ENCODE measurements around the gene CPLX1.
A peak's percentile ranks its signal among the peaks of the same experiment; 100 is the strongest.
"Not testable (repeated sequence)": the region's sequence is repeated elsewhere in the genome, so short reads cannot be mapped to it uniquely, and the experiment has no call there.

Gene CPLX1

DNA sequence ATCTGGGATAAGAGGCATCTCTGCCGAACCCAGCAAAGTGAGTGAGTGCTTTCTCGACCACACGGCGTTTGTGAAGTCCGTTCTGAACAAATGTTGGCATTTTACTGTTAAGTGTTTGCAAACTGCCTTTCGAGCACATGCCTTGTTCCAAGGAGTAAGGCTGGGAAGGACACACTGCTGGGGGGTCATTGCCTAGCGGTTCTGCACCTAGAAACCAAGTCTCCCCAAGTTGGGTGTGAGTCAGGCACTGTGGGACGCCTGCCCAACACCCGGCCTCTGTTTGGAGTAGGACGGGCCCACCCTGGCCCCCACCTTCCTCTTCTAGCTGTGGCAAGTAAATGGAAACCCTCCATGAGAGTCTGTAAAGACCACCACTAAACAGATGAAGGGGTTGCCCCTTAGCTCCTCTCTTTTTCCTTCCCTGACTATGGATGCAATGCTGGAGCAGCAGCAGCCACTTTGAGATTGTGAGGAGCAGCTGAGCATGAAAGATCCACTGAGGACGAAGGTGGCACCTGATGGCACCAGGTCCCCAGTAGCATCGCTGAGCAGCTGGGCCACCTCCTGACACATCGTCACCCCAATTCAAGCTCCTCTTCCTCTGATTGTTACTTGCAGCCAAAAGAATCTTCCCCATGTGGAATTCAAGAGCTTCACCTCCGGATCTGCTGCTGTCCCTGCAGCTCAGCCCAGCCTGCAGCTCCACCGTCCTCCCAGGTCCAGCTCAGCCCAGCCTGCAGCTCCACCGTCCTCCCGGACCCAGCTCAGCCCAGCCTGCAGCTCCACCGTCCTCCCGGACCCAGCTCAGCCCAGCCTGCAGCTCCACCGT, 6.3 kb downstream of the CPLX1 start:
- no peak for DNase-seq

DNA sequence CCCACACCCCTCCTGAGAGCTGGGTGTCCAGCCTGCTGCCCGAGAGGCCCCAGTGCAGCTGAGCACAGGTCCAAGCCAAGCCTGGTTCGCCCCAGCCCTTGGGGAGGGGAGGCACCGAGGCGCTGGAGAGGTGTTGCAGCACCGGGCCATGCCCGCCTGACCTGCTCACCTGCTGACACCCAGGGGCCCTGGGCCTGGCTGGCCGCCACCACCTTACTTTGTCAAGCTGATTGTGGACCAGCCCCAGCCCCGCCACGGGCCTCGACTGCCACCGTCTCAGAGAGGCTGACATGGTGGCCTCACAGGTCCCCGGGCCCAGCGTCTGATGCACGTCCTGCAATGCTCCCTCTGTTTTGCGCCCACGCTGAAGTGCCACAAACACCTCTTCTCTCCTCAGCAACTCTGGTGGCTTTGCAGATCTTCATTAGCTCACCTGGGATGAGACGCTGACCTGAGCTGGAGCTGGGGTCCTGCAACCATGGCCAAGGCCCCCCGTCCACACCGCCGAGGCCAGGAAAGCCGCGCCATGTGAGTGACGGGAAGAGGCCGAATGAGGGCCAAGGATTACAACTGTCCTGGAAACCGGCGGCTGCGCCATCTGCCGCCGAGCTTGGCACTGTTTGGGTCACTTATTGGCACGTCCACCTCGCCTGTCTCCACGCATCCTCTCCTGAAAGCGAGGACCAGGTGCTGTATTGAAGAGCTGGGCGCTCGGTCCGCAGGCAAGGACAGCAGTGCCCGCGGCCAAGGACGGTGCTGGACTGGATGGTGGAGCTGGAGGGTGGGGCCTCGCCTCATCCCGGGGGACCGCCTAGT, 7.6 kb downstream of the CPLX1 start:
- no peak for DNase-seq

DNA sequence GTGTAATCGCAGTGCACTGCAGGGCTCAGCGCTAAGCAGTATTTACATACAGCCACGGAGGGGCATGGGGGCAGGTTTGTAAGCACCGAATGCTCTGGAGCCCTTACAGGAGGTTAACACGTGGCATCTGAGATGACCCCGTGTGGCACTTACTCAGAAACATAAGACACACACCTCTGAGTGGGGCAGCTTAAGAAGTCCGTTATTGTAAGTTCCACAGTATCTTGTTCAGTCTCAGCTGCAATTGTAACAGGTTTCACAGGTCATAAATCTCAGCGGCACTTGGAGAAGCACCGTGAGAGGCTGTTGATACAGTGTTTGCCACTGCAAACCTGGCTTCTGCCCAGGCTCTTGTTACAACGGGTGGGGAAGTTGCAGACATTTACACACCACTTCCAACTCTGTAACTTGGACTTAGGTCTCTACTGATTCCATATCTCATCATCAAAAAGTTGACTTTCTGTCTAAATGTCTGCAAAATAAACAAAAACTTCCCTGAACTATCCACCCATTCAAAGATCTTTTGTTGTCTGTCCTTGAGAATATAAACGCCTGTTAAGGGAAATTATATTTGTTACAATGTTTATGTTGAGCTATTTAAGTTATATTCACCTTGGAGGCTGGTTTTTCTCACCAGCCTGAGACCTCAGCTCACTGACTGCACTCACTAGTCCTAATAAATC, 10.3 kb downstream of the CPLX1 start:
- DNase-seq: no peak

DNA sequence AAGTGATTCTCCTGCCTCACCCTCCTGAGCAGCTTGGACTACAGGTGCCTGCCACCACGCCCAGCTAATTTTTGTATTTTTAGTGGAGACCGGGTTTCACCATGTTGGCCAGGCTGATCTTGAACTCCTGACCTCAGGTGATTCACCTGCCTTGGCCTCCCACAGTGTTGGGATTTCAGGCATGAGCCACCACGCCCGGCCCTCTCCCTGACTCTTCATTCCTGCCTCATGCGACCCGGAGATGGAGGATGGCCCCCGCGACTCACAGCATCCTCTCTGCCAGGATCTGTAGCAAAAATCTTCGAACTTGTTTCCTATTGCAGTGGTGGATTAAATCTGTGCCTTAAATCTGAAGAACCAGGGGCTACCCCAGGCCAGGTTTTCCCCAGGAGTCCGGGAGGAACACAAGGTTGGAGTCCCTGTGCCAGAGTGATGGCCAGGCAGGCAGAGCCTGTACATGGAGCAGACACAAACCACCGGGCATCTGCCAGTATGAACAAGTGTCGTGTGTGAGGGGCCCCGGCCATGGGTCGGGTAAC, 11.5 kb downstream of the CPLX1 start:
- no peak for DNase-seq

DNA sequence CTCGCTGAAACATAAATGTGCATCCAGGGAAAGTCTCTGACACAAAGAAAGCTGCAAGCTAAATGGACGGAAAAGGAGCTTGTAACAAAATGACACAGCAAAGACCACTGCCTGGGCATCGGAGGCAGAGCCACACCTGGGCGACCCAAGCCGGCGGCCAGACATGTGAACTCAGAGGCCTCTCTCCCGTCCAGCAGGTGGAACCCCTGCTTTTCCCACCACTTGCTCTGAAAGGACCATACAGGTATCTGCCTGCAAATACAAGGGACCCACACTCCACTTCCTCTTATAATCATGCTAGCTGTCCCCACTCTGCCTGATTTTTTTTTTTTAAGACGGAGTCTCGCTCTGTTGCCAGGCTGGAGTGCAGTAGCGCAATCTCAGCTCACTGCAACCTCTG, 12.0 kb downstream of the CPLX1 start:
- no peak for DNase-seq

DNA sequence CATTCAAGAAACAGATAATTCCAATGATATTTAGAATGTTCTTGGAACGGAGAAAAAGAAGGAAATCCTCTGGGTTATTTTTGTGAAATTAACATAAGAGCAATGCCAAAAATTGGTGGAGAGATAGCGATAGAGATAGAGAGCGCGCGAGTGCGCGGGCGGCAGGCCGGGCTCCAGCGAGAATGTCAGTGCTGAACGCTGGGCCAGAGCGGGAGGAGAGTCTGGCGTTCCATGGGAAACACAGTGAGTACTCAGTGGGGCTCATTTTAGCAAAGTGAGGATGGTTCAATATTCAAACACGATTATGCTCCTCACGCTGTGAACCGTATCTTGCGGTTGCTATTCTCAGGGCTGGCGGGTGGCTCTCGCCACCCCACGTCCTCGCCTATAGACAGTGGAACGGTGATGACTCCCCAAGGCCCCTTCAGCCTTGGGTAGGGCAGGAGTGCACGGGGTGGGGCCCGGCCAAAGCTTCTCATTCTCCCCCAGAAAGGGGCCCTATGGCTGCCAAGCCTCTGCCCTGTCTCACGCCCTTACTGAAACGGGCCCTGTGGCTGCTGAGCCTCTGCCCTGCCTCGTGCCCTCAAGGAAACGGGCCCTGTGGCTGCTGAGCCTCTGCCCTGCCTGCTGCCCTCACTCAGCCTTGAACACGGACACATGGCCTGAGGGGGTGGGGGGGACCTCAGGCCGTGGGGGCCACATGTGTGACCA, 16.9 kb downstream of the CPLX1 start:
- DNase-seq: no peak

DNA sequence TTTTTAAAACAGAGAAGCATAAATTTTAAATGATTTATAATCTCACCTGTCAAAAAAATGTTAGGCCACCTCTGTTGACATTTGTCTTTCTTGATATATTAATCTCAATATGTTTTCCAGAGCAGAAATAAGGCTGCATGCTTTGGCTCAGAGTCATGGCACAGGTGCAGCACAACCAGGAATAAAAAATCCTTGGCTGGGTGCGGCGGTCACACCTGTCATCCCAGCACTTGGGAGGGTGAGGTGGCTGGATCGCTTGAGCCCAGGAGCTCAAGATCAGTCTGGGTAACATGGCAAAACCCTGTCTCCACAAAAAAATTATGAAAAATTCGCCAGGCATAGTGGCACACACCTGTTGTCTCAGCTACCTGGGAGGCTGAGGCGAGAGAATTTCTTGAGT, 18.1 kb downstream of the CPLX1 start:
- DNase-seq: no peak

DNA sequence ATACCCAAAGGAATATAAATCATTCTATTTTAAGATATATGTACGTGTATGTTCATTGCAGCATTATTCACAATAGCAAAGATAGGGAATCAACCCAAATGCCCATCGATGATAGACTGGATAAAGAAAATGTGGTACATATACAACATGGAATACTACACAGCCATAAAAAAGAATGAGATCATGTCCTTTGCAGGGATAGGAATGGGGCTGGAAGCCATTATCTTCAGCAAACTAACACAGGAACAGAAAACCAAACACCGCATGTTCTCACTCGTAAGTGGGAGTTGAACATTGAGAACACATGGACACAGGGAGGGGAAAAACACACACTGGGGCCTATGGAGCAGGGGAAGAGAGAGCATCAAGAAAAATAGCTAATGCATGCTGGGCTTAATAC, 18.9 kb downstream of the CPLX1 start:
- not testable (repeated sequence) for DNase-seq

DNA sequence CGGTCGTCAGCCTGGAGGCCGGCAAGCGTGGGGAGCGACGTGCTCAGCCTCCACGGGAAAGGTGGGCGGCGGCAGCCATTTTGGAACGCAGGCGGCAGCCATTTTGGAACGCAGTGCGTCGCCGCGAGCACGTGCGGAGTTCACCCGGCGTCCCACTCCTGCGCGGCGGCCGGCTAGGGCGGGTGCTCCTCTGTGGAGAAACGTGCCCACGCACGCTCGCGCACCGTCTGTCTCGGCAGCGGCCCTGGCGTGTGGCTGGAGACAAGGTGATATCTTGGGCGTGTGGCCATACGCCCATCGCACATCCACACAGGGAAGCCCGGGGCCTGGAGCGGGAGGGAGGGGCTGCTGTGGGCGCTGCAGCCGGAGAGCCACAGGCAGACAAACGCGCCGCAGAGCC, 21.1 kb downstream of the CPLX1 start:
- DNase-seq: no peak

DNA sequence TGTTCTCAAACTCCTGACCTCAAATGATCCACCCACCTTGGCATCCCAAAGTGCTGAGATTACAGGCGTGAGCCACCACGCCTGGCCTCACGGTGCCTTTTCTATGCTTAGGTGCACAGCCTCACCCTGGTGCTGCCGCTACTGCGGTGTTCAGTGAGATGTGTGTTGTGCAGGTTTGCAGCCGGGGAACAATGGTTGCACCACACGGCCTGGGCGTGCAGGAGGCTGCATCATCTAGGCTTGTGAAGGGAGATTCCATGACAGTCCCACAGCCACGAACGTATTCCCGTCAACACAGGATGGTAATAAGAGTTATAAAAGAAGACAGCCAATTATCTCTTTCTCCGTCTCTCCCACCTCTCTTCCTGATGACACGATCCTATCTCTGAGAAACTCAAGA, 22.0 kb downstream of the CPLX1 start:
- DNase-seq: no peak

DNA sequence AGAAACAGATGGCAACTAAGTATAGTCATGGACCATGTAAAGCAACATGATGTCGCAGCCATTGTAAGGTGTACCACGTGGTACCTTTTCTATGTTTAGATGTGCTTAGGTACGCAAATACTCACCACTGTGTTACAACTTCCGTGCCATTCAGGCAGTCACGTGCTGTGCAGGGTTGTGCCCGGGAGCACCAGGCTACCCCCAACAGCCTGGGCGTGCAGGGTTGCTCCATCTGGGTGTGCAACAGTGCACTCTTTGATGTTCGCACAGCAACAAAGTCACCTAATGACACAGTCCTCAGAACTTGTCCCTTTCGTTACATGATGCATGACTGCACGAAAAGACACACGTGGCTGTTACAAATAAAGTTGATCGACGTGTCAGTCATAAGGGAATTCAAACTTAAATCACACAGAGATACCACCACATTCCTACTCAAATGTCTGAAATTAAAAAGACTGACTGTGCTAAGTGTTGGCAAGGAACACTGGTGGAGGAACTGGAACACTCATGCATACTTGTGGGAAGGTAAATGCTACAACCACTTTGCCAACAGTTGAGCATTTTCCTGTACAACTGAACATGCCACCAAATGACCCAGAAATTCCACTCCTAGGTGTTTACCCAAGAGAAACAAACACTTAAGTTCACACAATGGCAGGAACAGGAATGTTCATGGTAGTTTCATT, 24.3 kb downstream of the CPLX1 start:
- DNase-seq: no peak

DNA sequence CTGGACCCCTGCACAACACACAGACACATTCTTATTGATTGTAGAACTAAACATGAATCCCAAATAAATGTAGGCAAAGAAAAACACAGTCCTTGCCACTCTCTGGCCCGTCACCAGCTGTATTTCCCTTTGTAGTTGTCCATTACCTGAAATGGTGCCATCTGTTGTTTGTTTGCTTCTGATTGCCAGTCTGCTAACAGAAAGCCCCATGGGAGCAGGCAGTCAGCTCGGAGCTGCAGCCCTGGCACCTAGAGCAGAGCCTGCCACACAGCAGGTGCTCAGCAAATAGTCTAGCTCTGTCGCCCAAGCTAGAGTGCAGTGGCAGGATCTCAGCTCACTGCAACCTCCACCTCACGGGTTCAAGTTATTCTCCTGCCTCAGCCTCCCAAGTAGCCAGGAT, 28.9 kb downstream of the CPLX1 start:
- no peak for DNase-seq

DNA sequence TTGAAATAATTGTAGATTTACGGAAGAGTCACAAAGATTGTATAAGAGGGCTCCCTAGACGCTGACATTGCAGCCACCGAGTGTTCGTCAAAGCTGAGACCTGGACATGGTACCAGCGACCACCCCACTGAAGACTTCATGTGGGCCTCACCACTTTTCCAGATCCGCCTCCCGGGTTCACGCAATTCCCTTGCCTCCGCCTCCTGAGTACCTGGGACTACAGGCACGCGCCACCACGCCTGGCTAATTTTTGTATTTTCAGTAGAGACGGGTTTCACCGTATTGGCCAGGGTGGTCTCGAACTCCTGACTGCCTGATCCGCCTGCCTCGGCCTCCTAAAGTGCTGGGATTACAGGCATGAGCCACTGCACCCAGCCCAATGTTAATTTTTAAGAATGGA, 29.7 kb downstream of the CPLX1 start:
- no peak for DNase-seq

DNA sequence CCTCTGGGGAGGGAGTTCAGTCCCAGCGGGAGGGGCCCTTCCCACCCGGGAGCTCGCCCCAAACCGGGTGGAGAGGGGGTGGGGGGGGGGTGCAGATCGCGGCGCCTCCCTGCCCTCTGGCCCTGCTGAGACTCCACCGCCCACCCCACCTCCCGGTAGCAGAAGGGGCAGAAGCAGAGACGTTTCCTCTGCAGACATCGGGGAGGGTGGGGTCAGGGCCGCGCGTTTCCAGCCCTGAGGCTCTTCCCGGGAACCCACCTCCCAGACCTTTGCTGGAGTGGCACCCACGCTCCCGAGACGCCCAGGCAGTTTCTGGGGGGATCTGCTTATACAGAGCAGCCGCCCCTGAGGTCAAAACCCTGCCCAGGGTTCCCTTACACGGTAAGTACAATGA, 30.2 kb downstream of the CPLX1 start:
- no peak for DNase-seq

DNA sequence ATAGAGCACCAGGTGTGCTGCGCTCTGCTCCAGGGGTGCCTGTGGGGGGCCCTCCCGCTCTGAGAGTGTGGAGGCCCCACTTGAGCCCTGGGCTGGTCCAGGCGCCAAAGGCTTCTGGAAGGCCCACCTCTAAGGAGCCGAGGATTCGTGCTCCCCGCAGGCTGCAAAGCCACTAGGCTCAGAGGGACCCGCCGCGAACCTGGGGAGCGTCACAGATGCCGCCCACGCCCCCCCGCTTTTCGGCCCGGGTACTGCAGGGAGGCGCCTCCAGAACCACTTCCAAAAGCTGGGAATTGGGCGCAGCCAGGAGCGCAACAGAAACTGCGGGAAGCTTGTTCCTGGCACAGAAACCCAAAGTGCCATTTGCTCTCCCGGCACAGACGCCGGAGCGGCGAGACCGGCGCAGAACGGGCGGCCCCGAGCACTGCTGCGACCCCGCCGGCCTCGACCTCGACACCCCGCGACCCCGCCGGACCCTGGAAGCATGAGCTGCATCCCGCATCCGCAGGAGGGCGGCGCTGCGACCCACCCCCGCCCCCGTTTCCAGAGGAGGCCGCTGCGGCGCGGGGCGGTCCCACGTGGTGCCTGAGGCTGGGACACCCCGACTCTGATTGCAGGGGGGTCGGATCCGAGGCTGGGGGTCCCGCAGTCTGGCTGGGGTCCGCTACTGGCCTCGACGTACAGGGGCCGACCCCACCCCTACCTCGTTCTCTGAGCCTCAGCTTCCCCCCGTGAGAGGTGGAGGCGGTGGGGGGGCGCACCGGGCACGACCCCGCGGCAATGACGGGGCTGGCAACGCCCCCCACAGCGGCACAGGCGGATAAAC, 30.8 kb downstream of the CPLX1 start:
- DNase-seq: no peak

DNA sequence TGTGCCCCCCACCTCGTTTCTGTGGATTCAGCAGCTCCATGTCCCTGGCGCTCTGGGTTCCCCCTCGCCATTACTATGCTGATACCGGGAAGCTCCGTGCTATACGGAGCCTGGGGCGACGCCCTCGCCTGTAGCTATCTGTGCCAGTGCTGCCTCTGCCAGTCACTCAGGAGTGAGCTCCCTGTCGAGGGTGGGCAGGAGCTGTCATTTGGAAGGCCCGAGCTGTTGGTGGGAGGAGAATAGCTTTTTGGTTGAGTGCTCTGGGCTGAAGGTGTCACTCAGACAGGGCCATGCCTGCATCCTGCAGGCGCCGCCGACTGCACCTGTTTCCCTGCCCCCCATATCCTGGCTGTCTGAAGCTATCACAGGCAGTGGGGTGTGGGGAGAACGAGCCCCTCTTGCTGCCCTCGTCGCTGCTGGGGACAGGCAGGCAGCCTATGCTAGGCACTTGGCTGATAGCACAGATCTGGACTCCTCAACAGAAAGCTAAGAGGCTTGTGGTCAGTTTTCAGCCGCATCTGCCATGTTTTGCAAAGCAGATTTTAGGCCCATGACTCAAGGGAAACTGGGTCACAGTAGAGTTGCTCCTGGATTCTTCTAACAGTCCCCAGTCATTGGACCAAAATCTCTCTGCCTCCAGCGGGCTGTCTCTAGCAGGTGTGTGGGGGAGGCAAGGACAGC, 31.8 kb downstream of the CPLX1 start:
- DNase-seq: no peak

DNA sequence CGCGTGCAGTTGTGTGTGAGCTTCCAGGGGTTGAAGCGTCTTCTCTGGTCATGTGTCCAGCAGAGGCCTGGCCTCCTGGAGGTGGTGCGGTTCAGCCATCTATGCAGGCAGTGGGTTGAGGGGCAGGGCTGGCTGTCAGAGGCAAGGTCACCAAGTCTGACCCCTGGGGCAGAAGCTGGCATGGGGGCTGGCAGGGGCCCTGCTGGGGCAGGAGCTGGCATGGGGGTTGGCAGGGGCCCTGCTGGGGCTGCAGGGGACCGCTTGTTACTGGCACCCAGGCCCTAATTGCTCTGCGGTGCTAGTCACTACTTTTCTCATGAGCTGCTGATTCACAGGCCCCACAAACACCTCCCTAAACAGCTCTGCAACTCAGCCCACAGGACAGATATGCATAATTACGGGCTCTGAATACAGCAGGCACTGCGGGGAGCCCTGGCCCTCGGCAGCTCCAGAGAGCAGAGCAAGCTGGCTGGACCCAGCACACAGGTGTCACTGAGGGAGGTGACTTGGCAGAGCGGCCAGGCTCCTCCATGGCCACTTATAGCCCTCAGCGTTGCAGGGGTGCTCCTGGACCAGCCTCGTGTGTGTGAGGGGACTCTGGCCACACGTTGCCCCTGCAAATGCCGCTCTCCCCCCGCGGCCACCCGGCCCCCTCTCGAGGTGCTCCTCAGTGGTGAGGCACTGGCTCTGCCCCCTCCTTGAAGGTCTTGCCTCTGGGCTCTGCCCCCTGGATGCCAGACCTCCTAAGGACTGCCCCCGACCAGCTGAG, 32.7 kb downstream of the CPLX1 start:
- DNase-seq: no peak

DNA sequence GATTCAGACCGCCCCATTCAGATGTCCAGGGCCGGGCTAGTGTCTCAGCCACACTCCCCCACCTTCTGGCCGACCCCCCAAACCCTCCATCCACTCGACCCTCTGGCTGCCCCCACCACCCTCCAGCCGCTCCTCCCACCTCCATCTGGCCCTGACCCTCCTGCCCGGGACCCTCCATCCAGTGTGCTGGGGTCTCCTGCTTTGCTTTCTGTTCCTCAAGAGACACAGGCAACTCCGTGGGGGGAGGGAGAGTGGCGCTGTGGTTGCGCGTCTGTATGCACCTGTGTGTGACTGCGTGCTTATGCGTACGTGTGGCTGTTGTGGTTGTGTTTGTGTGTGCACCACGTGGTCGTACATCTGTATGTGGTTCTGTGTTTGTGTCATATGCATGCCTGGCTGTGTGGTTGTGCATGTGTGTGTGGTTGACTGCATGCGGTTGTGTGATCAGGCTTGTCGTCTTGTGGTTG, 33.3 kb downstream of the CPLX1 start:
- DNase-seq: peak; percentile 4

DNA sequence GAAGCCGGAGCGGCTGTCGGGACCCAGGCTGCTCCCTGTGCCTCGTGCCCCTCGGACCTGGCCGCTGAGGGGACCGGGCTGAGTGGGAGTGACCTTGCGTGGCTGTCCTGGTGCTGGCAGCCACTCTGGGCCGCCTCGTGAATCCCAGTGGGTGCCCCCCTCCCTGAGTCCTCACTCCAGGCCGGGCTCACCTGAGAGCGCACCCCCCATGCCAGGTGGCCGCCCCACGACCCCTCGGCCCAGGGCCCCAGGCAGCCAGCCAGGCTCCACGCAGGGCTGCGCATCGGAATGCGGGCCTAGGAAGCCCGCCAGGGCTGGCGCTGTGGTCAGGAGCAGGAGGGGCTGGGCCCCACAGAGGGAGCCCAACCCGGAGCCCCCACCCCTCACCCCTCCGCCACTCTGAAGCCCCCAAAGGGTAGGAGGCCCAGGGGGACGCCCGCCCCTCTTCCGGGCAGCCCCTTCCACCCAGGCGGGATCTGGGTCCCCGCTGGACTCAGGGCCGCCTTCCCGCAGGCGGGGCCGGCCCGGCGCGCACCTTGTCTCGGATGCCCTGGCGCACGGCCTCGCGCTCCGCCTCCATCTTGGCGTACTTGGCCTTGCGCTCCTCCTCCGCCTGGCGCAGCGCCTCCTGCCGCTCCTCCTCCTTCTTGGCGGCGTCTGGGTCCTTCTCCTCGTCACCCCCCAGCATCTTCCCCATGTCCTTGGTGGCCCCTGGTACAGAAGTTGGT, 33.9 kb downstream of the CPLX1 start:
- DNase-seq: peak; percentile 10

All from fibroblast of skin of abdomen (primary cell).